ENCODE measurements around the gene AKAP6.
"Not testable (repeated sequence)": the region's sequence is repeated elsewhere in the genome, so short reads cannot be mapped to it uniquely, and the experiment has no call there.

The AKAP6 gene

GRCh38 chr14:32449648-32450047 is 120.5 kb downstream of the AKAP6 start:
- DNase-seq, result peak; percentile 19

DNA sequence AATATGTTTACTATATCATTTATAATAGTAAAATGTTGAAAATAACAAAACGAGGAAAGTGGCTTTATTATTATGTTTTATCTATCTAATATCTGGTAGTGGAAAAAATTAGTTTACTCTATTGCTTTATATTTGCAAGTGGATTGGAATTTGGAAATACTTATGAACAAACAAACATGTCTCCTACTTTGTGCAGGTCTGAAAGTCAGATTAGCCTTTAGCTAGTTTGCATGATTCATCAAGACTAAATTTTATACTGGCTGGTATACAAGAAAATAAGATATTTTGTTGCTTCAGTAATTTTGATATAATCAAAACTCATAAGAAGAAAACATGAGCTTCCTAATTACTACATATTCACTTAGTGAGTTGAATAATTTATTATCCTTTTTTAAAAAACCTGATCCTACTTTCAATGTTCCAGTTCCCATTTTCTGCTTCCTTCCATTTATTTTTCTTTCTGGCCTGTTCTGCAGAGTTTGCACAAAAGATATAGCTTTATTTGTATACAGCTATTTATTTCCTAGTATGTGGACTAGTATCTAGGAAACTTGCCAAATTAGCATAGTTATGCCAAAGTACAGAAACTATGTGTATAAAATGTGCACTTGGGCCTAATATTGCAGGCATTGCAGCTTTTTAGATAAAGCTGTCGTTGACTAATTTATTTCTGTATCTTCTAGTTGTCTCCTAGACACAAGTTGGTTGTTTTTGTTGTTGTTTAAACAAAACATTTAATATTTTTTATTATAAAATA is 122.0 kb downstream of the AKAP6 start:
- no peak for DNase-seq

DNA sequence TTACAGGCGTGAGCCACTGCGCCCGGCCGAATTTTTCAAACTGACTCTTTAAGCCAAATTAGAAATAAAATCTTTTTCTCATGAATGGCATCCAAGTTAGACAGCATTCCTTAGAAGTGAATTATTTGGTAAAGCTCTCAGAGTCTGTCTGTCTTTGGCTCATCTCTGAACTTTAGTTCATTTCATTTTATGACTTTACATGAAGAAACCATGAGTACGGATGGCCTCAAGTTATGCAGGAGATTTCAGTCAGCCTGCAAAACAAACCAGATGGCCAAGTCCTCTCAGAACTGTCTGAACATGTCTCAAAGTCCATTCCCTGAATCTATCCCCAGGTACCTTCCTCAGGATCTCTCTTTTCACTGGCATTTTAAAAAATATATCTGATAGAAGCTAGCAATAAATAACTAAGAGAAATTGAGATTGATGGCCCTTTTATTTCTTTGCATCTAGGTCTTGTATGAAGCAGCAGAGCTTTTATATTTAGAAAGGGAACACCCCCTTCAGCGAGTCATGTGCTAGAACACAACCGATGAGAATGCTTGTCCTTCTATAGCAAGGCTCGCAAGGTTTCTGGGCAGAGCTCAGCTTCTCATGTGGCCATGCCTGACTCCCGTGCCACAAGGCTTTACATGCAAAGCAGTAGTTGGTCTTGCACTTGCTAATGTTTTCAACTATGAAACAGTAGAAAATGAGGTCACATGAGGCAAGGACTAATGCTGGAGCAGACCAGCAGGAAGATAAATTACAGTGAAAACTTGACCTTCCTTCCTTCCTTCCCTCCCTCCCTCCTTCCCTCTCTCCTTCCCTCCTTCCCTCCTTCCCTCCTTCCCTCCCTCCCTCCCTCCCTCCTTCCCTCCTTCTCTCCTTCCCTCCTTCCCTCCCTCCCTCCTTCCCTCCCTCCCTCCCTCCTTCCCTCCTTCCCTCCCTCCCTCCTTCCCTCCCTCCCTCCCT is 125.0 kb downstream of the AKAP6 start:
- DNase-seq, result no peak

DNA sequence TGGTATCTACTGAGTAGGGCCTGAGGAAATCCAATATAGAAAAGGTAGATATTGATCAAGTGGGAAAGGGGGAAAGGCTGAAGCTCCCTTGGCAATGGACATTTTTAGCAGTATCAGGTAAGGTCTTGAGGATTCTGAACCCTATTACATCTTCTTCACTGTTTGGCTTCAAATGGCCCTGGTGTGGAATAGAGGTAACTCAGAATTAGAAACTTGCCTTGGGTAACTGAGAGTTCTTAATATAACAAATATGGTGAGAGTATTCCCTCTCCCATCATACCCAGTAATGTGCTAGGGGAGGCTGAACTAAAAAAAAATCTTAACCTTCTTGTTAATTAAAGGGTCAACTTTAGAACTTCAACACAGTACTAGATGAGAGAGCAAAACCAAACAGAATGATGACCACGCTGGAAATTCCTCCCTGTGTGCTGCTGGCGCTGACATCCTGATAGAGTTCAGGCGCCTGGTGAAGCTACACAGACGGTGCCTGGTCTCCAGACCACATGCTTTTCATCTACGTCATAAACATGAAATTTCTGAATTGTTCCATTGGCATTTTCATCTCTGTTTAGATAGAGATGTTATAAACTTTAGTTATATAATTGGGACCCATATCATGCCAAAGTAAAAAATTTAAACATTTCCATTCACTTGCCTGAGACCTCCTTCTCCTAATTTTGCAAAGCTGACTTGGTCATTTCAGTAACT is 128.3 kb downstream of the AKAP6 start:
- no peak for DNase-seq

GRCh38 chr14:32458720-32459119 is 129.6 kb downstream of the AKAP6 start:
- no peak for DNase-seq

DNA sequence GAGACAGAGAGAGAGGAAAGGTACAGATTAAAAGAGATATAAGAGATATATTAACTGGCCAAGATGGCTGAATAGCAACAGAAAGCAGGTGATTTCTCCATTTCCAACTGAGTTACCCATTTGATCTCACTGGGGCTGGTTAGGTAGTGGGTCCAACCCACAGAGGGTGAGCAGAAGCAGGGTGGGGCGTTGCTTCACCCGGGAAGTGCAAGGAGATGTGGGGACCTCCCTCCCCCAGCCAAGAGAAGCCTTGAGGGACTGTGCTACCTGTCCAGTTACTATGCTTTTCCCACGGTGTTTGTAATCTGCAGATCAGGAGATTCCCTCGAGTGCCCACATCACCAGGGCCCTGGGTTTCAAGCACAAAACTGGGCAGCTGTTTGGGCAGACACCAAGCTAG is 131.2 kb downstream of the AKAP6 start:
- DNase-seq, result no peak

- DNase-seq, result not testable (repeated sequence)
Observed at GRCh38 chr14:32462553-32462952, 133.5 kb downstream of the AKAP6 start.

GRCh38 chr14:32468955-32469354 is 139.9 kb downstream of the AKAP6 start:
- no peak for DNase-seq

- peak; percentile 33 for DNase-seq
Observed at GRCh38 chr14:32469388-32470160, 140.5 kb downstream of the AKAP6 start.

GRCh38 chr14:32470161-32470715 is 141.1 kb downstream of the AKAP6 start:
- DNase-seq, result no peak

DNA sequence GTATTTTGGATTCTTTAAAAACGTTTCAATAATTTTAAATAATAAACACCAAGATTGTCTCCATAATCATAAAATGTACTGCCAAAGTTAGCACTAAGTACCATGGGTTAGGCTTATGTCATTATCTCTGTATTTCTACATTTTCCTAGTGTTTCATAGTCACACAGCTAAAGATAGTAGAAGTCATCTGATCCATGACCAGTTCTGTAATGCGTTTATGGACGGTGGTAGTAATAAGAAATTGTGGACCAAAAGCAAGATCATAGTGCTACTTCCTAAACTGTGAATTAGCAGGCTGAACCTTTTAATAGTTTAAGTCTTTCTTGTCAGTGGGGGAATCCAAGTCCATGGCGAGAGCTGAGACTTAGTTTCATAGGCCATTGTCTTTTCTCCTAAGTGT is 142.1 kb downstream of the AKAP6 start:
- no peak for DNase-seq

DNA sequence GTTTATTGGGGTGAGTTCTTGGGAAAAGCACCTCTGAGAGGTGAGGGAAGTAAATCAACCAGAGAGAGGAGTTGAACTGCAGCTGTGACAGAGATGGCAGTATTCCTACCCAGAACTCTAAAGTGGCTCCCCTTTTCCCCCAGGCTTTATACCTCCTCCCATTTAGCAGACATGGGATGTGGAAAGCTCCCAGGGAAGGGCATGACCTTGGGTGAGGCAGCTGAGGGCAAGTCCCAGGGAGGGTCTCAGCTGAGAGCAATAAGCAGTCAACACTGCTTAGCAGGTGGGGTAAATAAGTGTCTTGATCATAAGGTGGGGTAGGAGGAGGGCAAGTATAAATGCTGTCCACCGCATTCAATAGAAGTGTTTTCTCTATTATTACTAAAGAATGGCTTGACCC is 143.0 kb downstream of the AKAP6 start:
- DNase-seq, result no peak

GRCh38 chr14:32472512-32473463 is 143.7 kb downstream of the AKAP6 start:
- DNase-seq, result no peak

DNA sequence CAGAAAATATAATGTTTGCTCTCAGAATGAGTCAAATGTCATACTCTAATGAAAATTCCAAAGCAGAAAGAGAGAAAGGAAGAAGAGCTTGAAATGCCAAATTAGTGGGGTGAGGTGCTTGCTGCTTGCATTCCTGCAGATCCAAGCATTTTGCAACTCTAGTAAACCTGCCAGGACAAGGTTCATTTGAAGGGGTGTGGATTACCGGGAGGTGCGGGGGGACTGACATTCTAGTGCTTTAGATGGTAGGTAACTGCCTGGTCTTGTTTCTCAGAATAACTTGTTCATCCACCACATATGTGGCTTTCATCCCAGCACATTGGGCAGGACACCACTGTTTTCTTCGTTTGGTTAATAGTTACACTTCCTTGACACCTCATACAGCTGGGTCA is 144.4 kb downstream of the AKAP6 start:
- no peak for DNase-seq

- no peak for DNase-seq
Observed at GRCh38 chr14:32474478-32475195, 145.5 kb downstream of the AKAP6 start.

DNA sequence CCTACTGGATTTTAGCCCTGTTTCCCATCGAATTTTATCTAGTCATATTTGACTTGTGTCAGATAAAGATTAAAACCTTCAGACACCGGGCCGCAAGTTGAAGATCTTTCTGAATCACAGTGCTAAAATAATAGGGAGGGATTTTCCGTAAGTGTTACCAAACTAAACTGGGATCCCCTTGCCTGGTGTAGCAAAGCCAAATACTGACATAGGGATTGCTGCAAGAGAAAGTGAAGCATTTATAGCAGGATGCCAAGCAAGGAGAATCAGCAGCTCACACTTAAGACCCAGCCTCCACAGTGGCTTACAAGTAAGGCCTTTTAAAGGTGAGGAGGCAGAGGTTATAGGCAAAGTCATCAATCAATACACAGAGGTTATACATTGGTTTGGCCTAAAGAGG is 147.4 kb downstream of the AKAP6 start:
- no peak for DNase-seq

- no peak for DNase-seq
Observed at GRCh38 chr14:32477396-32477795, 148.3 kb downstream of the AKAP6 start.

DNA sequence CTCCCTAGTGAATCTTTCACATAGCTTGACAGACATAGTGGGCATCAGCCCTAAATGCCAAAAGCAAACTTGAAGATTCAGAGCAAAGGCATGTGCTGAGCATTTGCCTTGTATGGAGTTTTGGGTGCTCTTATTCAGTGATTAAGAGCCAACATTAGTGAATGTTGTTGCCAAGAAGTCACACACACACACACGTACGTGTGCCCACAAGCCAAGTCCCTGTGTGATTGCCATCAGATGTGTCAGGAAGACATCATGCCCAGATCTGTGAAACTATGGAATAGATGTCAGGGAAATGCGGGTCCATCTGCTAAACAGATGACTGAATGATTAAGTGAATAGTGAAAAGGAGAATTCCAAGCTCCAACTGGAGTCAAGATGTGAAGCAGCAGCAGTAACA is 149.0 kb downstream of the AKAP6 start:
- no peak for DNase-seq

GRCh38 chr14:32480337-32480736 is 151.2 kb downstream of the AKAP6 start:
- DNase-seq, result no peak

DNA sequence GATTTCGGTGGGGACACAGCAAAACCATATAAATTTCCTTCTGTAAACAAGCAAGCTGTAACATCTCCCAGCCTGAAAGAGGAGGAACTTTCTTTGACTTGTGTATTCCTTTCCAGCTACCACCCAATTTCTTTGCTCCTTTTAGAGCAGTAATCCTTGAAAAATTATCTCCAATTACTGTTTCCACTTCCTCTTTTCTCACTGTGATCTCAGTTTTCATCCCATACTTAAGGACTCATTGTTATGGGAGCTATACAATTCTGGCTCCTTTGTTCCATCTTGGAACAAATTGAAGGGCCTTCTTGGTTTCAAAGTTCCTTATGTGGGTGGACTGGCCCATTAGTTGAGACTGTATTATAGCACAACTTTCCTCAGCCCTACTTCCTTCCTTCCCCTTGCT is 152.6 kb downstream of the AKAP6 start:
- no peak for DNase-seq

Measured in NCI-H82 (cell line).